ENCODE data around the gene RNF17.
"Not testable (repeated sequence)": the region's sequence is repeated elsewhere in the genome, so short reads cannot be mapped to it uniquely, and the experiment has no call there.

RNF17 gene

DNA sequence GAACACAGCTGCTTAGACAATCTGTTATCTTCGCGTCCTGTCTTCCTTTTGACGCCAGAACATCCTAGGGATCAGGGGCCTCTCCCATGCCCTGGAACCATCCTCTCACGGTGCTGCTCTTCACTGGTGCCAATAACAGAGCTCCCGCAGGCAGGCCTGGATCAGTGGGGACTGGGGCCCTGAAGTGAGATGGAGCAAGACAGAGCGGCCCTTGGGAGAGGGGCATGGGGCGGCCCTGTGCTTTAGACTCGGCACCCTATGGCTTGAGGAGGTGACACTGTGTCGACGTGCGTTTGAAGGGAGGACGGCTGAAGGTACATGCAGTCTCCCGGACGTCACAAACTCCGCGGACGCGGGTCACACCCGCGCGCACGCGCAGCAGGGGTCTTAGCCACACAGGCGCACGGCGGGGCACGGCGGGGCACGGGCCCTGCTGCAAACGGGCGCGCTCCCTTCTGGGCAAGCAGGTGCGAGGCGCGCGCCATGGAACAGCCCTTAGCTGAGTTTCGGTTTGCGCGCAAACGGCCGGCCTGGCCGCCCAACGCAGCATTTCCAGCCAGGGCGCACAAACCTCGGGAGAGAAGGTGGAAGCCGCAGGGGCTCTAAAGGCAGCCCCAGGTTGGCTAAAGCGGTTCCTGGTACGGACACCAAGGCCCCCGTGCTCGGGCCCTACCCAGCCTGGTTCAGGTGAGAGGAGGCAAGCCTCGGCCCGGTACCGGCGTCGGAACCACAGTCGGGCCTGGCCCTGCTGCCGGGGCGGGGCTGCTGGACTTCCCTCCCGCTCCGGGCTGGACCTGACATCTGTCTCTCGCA, 16.5 kb upstream of the RNF17 start:
- peak overlapping the region; percentile 19 for H3K4me3 ChIP-seq (ENCODE audit: low read length)
- no peaks in the 10 kb centered on the region for H3K9me3 ChIP-seq (ENCODE audit: low read length)
- H3K27me3 ChIP-seq (ENCODE audit: insufficient read depth, low read length), result peaks cover 41% of the 10 kb centered on the region
- H3K36me3 ChIP-seq (ENCODE audit: insufficient read depth, low read length), result no peaks in the 10 kb centered on the region
- H3K4me1 ChIP-seq (ENCODE audit: insufficient read depth, low read length), result peaks cover 8% of the 10 kb centered on the region
- H2AFZ ChIP-seq (ENCODE audit: low read depth, low read length), result peak overlapping the region; percentile 15

DNA sequence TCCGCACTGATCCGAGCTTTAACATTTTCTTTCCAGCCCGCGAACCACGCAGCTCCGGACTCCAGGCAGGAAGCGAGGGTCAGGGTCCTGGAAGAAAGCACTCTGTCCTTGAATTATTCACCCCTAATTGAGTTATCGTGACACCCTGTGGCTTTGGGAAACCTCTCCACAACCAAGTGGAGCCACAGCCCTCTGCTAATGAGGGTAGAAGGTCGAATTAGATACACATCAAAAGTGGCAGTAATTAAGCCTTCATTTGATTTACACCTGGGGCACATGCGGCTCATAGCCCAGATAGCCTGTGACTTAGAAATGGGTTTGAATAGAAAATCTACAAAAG, 15.9 kb upstream of the RNF17 start:
- H3K9me3 ChIP-seq (ENCODE audit: low read length), result no peaks in the 10 kb centered on the region
- peaks cover 8% of the 10 kb centered on the region for H3K4me1 ChIP-seq (ENCODE audit: insufficient read depth, low read length)
- H2AFZ ChIP-seq (ENCODE audit: low read depth, low read length), result peak overlapping the region; percentile 15
- H3K4me3 ChIP-seq (ENCODE audit: low read length), result peak overlapping the region; percentile 19
- H3K27me3 ChIP-seq (ENCODE audit: insufficient read depth, low read length), result peaks cover 43% of the 10 kb centered on the region
- H3K36me3 ChIP-seq (ENCODE audit: insufficient read depth, low read length), result no peaks in the 10 kb centered on the region

GRCh38 chr13:24759197-24759596, 4.8 kb upstream of the RNF17 start:
- Histone ChIP-seq H3K9me3 (ENCODE audit: low read length) (no peaks in the 10 kb centered on the region), H3K27me3 (ENCODE audit: insufficient read depth, low read length) (peaks cover 7% of the 10 kb centered on the region), H3K36me3 (ENCODE audit: insufficient read depth, low read length) (no peaks in the 10 kb centered on the region), H3K4me1 (ENCODE audit: insufficient read depth, low read length) (no peaks in the 10 kb centered on the region), H3K4me3 (ENCODE audit: low read length) (no peak overlapping the region), H2AFZ (ENCODE audit: low read depth, low read length) (no peak overlapping the region)

DNA sequence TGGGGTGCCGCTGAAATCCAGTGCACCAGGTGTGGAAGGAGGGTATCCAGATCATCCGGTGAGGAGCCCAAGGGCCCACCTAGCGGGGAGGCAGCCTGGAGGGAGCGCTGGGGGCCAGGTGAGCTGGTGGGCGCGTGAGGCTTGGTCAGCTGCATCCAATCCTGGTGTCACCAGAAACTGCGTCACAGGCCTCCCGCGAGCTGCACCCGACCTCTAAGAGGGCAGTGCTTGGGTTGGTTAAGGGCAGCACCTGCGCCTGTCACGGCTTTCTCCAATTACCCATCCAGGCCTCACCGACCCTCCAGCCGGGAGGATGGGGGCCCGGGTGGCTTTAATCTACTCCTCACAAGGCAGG, 284 bp downstream of the RNF17 start:
- Histone ChIP-seq H3K36me3 (ENCODE audit: insufficient read depth, low read length) (no peaks in the 10 kb centered on the region), H3K4me3 (ENCODE audit: low read length) (no peak overlapping the region), H3K9me3 (ENCODE audit: low read length) (no peaks in the 10 kb centered on the region), H3K27me3 (ENCODE audit: insufficient read depth, low read length) (peaks cover 2% of the 10 kb centered on the region), H2AFZ (ENCODE audit: low read depth, low read length) (no peak overlapping the region), H3K4me1 (ENCODE audit: insufficient read depth, low read length) (no peaks in the 10 kb centered on the region)

DNA sequence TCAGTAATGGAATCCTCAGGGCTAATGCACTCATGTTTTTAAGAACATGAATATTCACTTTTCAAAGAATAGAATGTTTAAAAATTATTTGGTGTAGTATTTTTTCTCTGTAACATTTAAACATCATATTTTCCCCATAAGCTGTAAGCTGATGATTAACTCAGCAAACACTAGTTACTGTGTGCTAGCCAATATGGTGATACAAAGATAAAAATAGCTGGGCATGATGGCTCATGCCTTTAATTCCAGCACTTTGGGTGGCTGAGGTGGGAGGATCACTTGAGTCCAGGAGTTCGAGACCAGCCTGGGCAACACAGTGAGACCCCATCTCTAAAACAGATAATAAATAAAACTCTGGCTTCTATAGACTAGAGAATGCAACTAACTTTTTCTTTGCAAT, 13.2 kb downstream of the RNF17 start:
- Histone ChIP-seq H3K36me3 (ENCODE audit: insufficient read depth, low read length) (no peaks in the 10 kb centered on the region), H3K4me1 (ENCODE audit: insufficient read depth, low read length) (no peaks in the 10 kb centered on the region), H3K4me3 (ENCODE audit: low read length) (no peak overlapping the region), H3K27me3 (ENCODE audit: insufficient read depth, low read length) (no peaks in the 10 kb centered on the region), H3K9me3 (ENCODE audit: low read length) (no peaks in the 10 kb centered on the region), H2AFZ (ENCODE audit: low read depth, low read length) (no peak overlapping the region)

GRCh38 chr13:24784319-24784718, 20.4 kb downstream of the RNF17 start:
- Histone ChIP-seq H3K4me1 (ENCODE audit: insufficient read depth, low read length) (no peaks in the 10 kb centered on the region), H2AFZ (ENCODE audit: low read depth, low read length) (no peak overlapping the region), H3K9me3 (ENCODE audit: low read length) (no peaks in the 10 kb centered on the region), H3K36me3 (ENCODE audit: insufficient read depth, low read length) (no peaks in the 10 kb centered on the region), H3K27me3 (ENCODE audit: insufficient read depth, low read length) (no peaks in the 10 kb centered on the region), H3K4me3 (ENCODE audit: low read length) (no peak overlapping the region)

DNA sequence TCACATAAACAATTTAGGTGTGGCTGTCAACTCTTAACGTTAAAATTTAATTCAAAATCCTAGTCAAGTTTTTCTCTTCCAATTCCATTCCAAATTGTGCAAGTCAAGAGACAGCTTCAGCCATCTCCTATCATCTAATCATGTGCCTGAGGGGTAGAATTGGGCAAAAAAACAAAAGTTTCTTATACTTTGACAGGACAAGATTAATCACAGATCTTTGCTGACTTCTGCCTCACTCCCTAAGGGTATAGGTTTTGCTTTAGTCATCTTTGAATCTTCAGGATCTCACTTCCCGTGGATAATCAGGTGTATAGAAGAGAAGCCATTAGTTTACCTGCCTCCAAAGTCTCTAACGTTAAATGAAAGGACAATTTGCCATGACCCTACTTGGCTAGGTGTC, 24.6 kb downstream of the RNF17 start:
- Histone ChIP-seq H3K4me3 (ENCODE audit: low read length) (no peak overlapping the region), H3K36me3 (ENCODE audit: insufficient read depth, low read length) (no peaks in the 10 kb centered on the region), H3K9me3 (ENCODE audit: low read length) (no peaks in the 10 kb centered on the region), H2AFZ (ENCODE audit: low read depth, low read length) (no peak overlapping the region), H3K27me3 (ENCODE audit: insufficient read depth, low read length) (peaks cover 3% of the 10 kb centered on the region), H3K4me1 (ENCODE audit: insufficient read depth, low read length) (no peaks in the 10 kb centered on the region)

GRCh38 chr13:24802074-24802473, 38.1 kb downstream of the RNF17 start:
- H3K36me3 ChIP-seq (ENCODE audit: insufficient read depth, low read length), result no peaks in the 10 kb centered on the region

DNA sequence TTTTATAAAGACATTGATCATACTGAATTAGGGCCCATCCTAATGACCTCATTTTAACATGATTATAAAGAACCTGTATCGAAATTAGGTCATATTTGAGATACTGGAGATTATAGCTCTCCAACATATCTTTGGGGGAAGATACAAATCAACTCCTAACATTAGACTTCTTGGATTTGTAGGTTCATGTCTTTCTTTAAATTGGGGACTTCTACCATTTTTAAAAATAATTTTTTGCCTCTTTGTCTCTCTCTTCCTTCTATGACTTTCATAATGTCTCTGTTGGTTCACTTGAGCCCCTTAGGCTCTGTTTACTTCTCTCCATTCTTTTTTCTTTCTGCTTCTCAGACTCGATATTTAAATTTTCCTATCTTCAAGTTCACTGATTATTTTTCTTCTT, 57.2 kb downstream of the RNF17 start:
- H3K27me3 ChIP-seq (ENCODE audit: insufficient read depth, low read length), result no peaks in the 10 kb centered on the region
- no peak overlapping the region for H2AFZ ChIP-seq (ENCODE audit: low read depth, low read length)
- H3K4me3 ChIP-seq (ENCODE audit: low read length), result no peak overlapping the region
- H3K36me3 ChIP-seq (ENCODE audit: insufficient read depth, low read length), result no peaks in the 10 kb centered on the region
- no peaks in the 10 kb centered on the region for H3K4me1 ChIP-seq (ENCODE audit: insufficient read depth, low read length)
- H3K9me3 ChIP-seq (ENCODE audit: low read length), result no peaks in the 10 kb centered on the region

More at GRCh38 chr13:24802074-24802473, 38.1 kb downstream of the RNF17 start:
- Histone ChIP-seq H2AFZ (ENCODE audit: low read depth, low read length) (no peak overlapping the region), H3K27me3 (ENCODE audit: insufficient read depth, low read length) (peaks cover 2% of the 10 kb centered on the region), H3K9me3 (ENCODE audit: low read length) (no peaks in the 10 kb centered on the region), H3K4me3 (ENCODE audit: low read length) (no peak overlapping the region), H3K4me1 (ENCODE audit: insufficient read depth, low read length) (no peaks in the 10 kb centered on the region)

GRCh38 chr13:24822640-24823039, 58.7 kb downstream of the RNF17 start:
- no peak overlapping the region for H3K4me3 ChIP-seq (ENCODE audit: low read length)
- no peaks in the 10 kb centered on the region for H3K4me1 ChIP-seq (ENCODE audit: insufficient read depth, low read length)
- no peaks in the 10 kb centered on the region for H3K36me3 ChIP-seq (ENCODE audit: insufficient read depth, low read length)
- H3K27me3 ChIP-seq (ENCODE audit: insufficient read depth, low read length), result no peaks in the 10 kb centered on the region
- no peaks in the 10 kb centered on the region for H3K9me3 ChIP-seq (ENCODE audit: low read length)
- H2AFZ ChIP-seq (ENCODE audit: low read depth, low read length), result no peak overlapping the region

- not testable (repeated sequence) for H3K36me3 ChIP-seq (ENCODE audit: insufficient read depth, low read length)
Measured at GRCh38 chr13:24823122-24823710, 59.2 kb downstream of the RNF17 start.

DNA sequence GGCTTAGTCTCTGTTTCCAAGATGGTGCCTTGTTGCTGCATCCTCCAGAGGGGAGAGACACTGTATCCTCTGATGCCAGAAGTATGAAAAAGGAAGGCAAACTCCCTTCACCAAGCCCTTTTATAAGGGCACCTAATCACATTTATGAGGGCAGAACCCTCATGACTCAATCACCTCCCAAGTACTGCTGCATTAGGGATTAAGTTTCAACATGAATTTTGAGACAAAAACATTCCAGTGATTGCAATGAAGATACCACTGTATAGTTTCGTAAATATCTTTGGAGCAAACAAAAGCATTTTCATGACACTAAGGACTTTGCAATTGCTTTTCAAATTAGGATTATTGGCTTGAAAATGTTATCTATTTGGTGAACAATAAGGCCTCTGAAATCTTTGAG, 63.8 kb downstream of the RNF17 start:
- Histone ChIP-seq H3K4me3 (ENCODE audit: low read length) (no peak overlapping the region), H3K9me3 (ENCODE audit: low read length) (no peaks in the 10 kb centered on the region), H2AFZ (ENCODE audit: low read depth, low read length) (no peak overlapping the region), H3K36me3 (ENCODE audit: insufficient read depth, low read length) (no peaks in the 10 kb centered on the region), H3K27me3 (ENCODE audit: insufficient read depth, low read length) (no peaks in the 10 kb centered on the region), H3K4me1 (ENCODE audit: insufficient read depth, low read length) (peaks cover 4% of the 10 kb centered on the region)

More at GRCh38 chr13:24823122-24823710, 59.2 kb downstream of the RNF17 start:
- H3K4me1 ChIP-seq (ENCODE audit: insufficient read depth, low read length); H2AFZ ChIP-seq (ENCODE audit: low read depth, low read length); H3K4me3 ChIP-seq (ENCODE audit: low read length); H3K27me3 ChIP-seq (ENCODE audit: insufficient read depth, low read length); H3K9me3 ChIP-seq (ENCODE audit: low read length): not testable (repeated sequence)

DNA sequence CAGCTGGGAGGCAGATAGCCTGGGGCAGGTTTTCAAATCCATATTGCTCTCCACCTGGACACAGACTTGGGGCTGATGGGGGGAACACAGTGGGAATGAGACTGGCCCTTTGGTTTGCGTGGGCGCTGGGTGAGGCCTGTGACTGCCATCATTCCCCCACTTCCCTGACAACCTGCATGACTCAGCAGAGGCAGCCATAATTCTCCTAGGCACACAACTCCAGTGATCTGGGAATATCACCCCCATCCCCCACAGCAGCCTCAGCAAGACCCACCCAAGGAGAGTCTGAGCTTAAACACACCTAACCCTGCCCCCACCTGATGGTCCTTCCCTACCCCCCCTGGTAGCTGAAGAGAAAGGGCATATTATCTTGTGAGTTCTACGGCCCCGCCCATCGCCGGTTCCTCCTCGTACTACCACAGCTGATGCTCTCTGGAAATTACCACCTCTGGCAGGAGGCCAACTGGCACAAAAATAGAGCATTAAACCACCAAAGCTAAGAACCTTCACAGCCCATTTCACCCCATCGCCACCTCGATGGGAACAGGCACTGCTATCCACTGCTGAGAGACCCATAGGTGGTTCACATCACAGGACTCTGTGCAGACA, 71.0 kb downstream of the RNF17 start:
- H3K36me3 ChIP-seq (ENCODE audit: insufficient read depth, low read length), result no peaks in the 10 kb centered on the region
- no peak overlapping the region for H3K4me3 ChIP-seq (ENCODE audit: low read length)
- no peaks in the 10 kb centered on the region for H3K9me3 ChIP-seq (ENCODE audit: low read length)
- H2AFZ ChIP-seq (ENCODE audit: low read depth, low read length), result no peak overlapping the region
- peaks cover 4% of the 10 kb centered on the region for H3K4me1 ChIP-seq (ENCODE audit: insufficient read depth, low read length)
- no peaks in the 10 kb centered on the region for H3K27me3 ChIP-seq (ENCODE audit: insufficient read depth, low read length)
